SH-SY5Y (cell line): ENCODE results near the gene ECHDC1.

Source experiments
- GATA2 ChIP-seq: IDR thresholded peaks from 2 replicates; pipeline ENCODE4 v1.6.1; 2011; ENCODE audit warnings: mild to moderate bottlenecking, low read depth, low read length
- GATA3 ChIP-seq: IDR thresholded peaks from 2 replicates; pipeline ENCODE4 v1.6.1; 2011; ENCODE audit warnings: low read depth, mild to moderate bottlenecking, low read length, moderate library complexity

DNA sequence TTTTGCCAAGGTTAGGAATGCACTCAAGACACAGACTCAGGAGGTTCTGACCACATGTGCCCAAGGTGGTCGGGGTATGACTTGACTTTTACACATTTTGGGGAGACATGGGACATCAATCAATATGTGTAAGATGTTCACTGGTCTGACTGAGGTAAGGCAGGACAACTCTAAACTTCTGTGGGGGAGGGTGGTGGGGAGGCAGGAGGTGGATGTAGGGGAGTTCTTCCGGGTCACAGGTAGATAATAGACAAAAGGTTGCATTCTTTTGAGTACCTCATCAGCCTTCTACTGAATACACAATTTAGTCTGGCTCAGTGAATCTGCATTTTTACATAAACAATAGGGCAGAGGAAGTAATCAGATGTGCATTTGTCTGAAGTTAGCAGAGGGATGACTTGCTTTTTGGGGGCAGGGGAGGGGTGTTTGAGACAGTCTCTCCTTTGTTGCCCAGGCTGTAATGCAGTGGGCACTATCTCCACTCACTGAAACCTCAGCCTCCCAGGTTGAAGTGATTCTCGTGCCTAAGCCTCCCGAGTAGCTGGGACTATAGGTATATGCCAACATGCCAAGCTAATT, 10.9 kb downstream of the ECHDC1 start:
- TF ChIP-seq GATA2: no peak
- no peak for TF ChIP-seq GATA3
